H1 (cell line): ENCODE measurements around the gene CADPS. TPM values are rescaled to one million over a fixed set of nuclear protein-coding genes. Genes with fewer than 3 reads are reported as not detected.

Source experiments
- CTCF ChIA-PET: fragments of 300-600 bp; sonication (Branson Sonifier 250); formaldehyde crosslinking; loops from one replicate; lab custom pipeline; 2021; ENCODE audit not compliant: partially characterized antibody; lab: Charles Lee
- POLR2A ChIA-PET: fragments of 300-600 bp; sonication (Branson Sonifier 250); formaldehyde crosslinking; loops from one replicate; lab custom pipeline; 2021; ENCODE audit warnings: inconsistent platforms; ENCODE audit not compliant: partially characterized antibody; lab: Charles Lee
- DNase-seq, 2 experiments: peaks; one replicate each; pipeline versions ENCODE4 v3.0.0 to v3.0.0-alpha.2; 2010 to 2022; ENCODE audit warnings: low spot score in 2 of 2, low read depth in 1 of 2, mixed read lengths in 1 of 2
- FAIRE-seq: peaks from 2 replicates; lab custom pipeline; 2011; peaks lifted over from hg19 to GRCh38; lab: Jason Lieb, UNC
- H2AFZ ChIP-seq: 2 replicates; pipeline ENCODE4 v1.8.1; 2012; ENCODE audit warnings: low read length, inconsistent platforms
- H2AK5ac ChIP-seq: 2 replicates; pipeline ENCODE4 v1.6.1; 2013; ENCODE audit warnings: low read depth, low read length
- H2BK120ac ChIP-seq: replicated peaks from 2 replicates; pipeline ENCODE3; 2013; ENCODE audit warnings: low read depth, low read length, inconsistent platforms
- H2BK12ac ChIP-seq: 2 replicates; pipeline ENCODE4 v1.6.1; 2013; ENCODE audit warnings: low read depth, low read length
- H2BK15ac ChIP-seq: 2 replicates; pipeline ENCODE4 v1.6.1; 2013; ENCODE audit warnings: low read length
- H2BK20ac ChIP-seq: 2 replicates; pipeline ENCODE4 v1.6.1; 2013; ENCODE audit warnings: low read length
- H2BK5ac ChIP-seq: 2 replicates; pipeline ENCODE4 v1.6.1; 2013; ENCODE audit warnings: low read depth, low read length
- H3K14ac ChIP-seq: 2 replicates; pipeline ENCODE4 v1.6.1; 2013; ENCODE audit warnings: inconsistent platforms; ENCODE audit not compliant: insufficient read length
- H3K18ac ChIP-seq: 2 replicates; pipeline ENCODE4 v1.6.1; 2013; ENCODE audit warnings: low read length; ENCODE audit errors: extremely low read depth
- H3K23ac ChIP-seq: 2 replicates; pipeline ENCODE4 v1.6.1; 2013; ENCODE audit warnings: inconsistent platforms; ENCODE audit not compliant: insufficient read length
- H3K23me2 ChIP-seq: 2 replicates; pipeline ENCODE4 v1.6.1; 2013; ENCODE audit warnings: low read depth, low read length
- H3K27ac ChIP-seq: 2 replicates; pipeline ENCODE4 v1.6.1; 2011; ENCODE audit warnings: low read depth, low read length, inconsistent platforms
- H3K27me3 ChIP-seq, 4 experiments: replicated peaks in 1 of 4; 1 replicate in 1 of 4; 2 replicates in 3 of 4; pipeline versions ENCODE4 v1.6.1 to v1.8.1; 2011 to 2013; ENCODE audit warnings: low read length in 3 of 4, mild to moderate bottlenecking in 3 of 4, inconsistent platforms in 2 of 4, mixed read lengths in 2 of 4, moderate library complexity in 1 of 4; ENCODE audit not compliant: control insufficient read depth in 3 of 4, insufficient read depth in 3 of 4; ENCODE audit errors: extremely low read depth in 1 of 4
- H3K36me3 ChIP-seq, 4 experiments: 2 replicates each; pipeline versions ENCODE4 v1.6.1 to v1.8.1; 2011 to 2013; ENCODE audit warnings: mild to moderate bottlenecking in 4 of 4, low read length in 3 of 4, moderate library complexity in 2 of 4, control low read depth in 1 of 4, inconsistent platforms in 1 of 4; ENCODE audit not compliant: insufficient read depth in 4 of 4, control insufficient read depth in 2 of 4
- H3K4ac ChIP-seq: replicated peaks from 2 replicates; pipeline ENCODE3; 2013; ENCODE audit warnings: low read length, low read depth, mixed read lengths, inconsistent platforms; ENCODE audit not compliant: insufficient read length
- H3K4me1 ChIP-seq, 4 experiments: replicated peaks in 1 of 4; 1 replicate in 1 of 4; 2 replicates in 3 of 4; pipeline versions ENCODE4 v1.6.1 to v1.8.1; 2011 to 2013; ENCODE audit warnings: low read length in 3 of 4, inconsistent platforms in 2 of 4, mixed read lengths in 1 of 4; ENCODE audit not compliant: insufficient read depth in 4 of 4, control insufficient read depth in 3 of 4
- H3K4me2 ChIP-seq, 2 experiments: 2 replicates each; pipeline versions ENCODE4 v1.6.1 to v1.8.1; 2011 to 2013; ENCODE audit warnings: low read depth in 2 of 2, low read length in 2 of 2, control low read depth in 1 of 2, inconsistent platforms in 1 of 2, mild to moderate bottlenecking in 1 of 2; ENCODE audit not compliant: insufficient read depth in 1 of 2
- H3K4me3 ChIP-seq, 4 experiments: fragments of 200-600, 300-600 bp in 1 of 4; sonication (generic), shearing (Covaris generic), sonication (Bioruptor Twin) in 1 of 4; 2 replicates each; pipeline versions ENCODE4 v1.5.1 to v1.8.1; 2011 to 2016; ENCODE audit warnings: low read length in 4 of 4, low read depth in 3 of 4, control low read depth in 2 of 4, inconsistent platforms in 2 of 4, mild to moderate bottlenecking in 2 of 4, mixed read lengths in 1 of 4, moderate library complexity in 1 of 4; ENCODE audit not compliant: insufficient read depth in 2 of 4; ENCODE audit errors: extremely low read depth in 1 of 4
- H3K56ac ChIP-seq: replicated peaks from 2 replicates; pipeline ENCODE3; 2013; ENCODE audit warnings: low read depth, mild to moderate bottlenecking, mixed read lengths, low read length, inconsistent platforms; ENCODE audit not compliant: insufficient read length
- H3K79me1 ChIP-seq: 2 replicates; pipeline ENCODE4 v1.6.1; 2013; ENCODE audit warnings: low read depth, low read length, control low read depth
- H3K79me2 ChIP-seq, 2 experiments: 2 replicates each; pipeline versions ENCODE4 v1.6.1 to v1.8.1; 2012 to 2013; ENCODE audit warnings: low read length in 2 of 2, mild to moderate bottlenecking in 2 of 2, inconsistent platforms in 1 of 2; ENCODE audit not compliant: insufficient read depth in 2 of 2, control insufficient read depth in 1 of 2
- H3K9ac ChIP-seq, 4 experiments: replicated peaks in 1 of 4; 1 replicate in 1 of 4; 2 replicates in 3 of 4; pipeline versions ENCODE4 v1.6.1 to v1.8.1; 2011 to 2013; ENCODE audit warnings: low read depth in 3 of 4, low read length in 3 of 4, control low read depth in 2 of 4, mild to moderate bottlenecking in 2 of 4, moderate library complexity in 2 of 4, inconsistent platforms in 1 of 4; ENCODE audit errors: extremely low read depth in 1 of 4
- H3K9me3 ChIP-seq, 2 experiments: 2 replicates each; pipeline versions ENCODE4 v1.6.1 to v1.8.1; 2012 to 2013; ENCODE audit warnings: mild to moderate bottlenecking in 2 of 2, moderate library complexity in 2 of 2, control low read depth in 1 of 2, inconsistent platforms in 1 of 2, low read depth in 1 of 2, low read length in 1 of 2, mixed read lengths in 1 of 2; ENCODE audit not compliant: insufficient read depth in 2 of 2
- H4K20me1 ChIP-seq, 2 experiments: replicated peaks in 1 of 2; 2 replicates each; pipeline versions ENCODE3 to v1.8.1; 2011 to 2013; ENCODE audit warnings: inconsistent platforms in 2 of 2, low read length in 2 of 2, mild to moderate bottlenecking in 1 of 2; ENCODE audit not compliant: insufficient read depth in 2 of 2, control insufficient read depth in 1 of 2
- H4K5ac ChIP-seq: 2 replicates; pipeline ENCODE4 v1.6.1; 2013; ENCODE audit warnings: low read length, low read depth, mixed read lengths, inconsistent platforms; ENCODE audit not compliant: insufficient read length
- H4K8ac ChIP-seq: 2 replicates; pipeline ENCODE4 v1.8.0; 2013; ENCODE audit warnings: mild to moderate bottlenecking, moderate library complexity, low read length, inconsistent platforms; ENCODE audit not compliant: insufficient read depth; ENCODE audit errors: extremely low read depth
- H4K91ac ChIP-seq: replicated peaks from 2 replicates; pipeline ENCODE3; 2013; ENCODE audit warnings: low read length, mixed read lengths, inconsistent platforms; ENCODE audit not compliant: insufficient read length
- BRCA1 ChIP-seq: IDR thresholded peaks from 2 replicates; pipeline ENCODE4 v1.6.1; 2012; ENCODE audit warnings: low read depth, low read length, improper control_type of control experiment
- CBX5 ChIP-seq: fragments of 300-800, 300-1000 bp; sonication (generic); IDR thresholded peaks from 2 replicates; pipeline ENCODE4 v1.7.1; 2016; ENCODE audit warnings: antibody characterized with exemption, low read length, low read depth
- EZH2 ChIP-seq: fragments of 200-600 bp; sonication (generic); IDR thresholded peaks from 2 replicates; pipeline ENCODE4 v1.7.1; 2012; ENCODE audit warnings: low read depth, mild to moderate bottlenecking, moderate library complexity, low read length, inconsistent platforms; ENCODE audit not compliant: severe bottlenecking
- POU5F1 ChIP-seq: IDR thresholded peaks from 2 replicates; pipeline ENCODE4 v1.6.1; 2011; ENCODE audit warnings: low read depth, mild to moderate bottlenecking, low read length, moderate library complexity
- RFX5 ChIP-seq: IDR thresholded peaks from 2 replicates; pipeline ENCODE4 v1.6.1; 2011; ENCODE audit warnings: low read depth, low read length, improper control_type of control experiment, borderline replicate concordance
- TAF7 ChIP-seq: optimal IDR thresholded peaks from 2 replicates; pipeline ENCODE3; 2011; ENCODE audit warnings: low read depth, mild to moderate bottlenecking, inconsistent platforms, low read length, moderate library complexity, borderline replicate concordance
- WGBS, 2 experiments: shearing (Covaris generic) in 1 of 2; methylation state at CpG; one replicate each; pipeline versions ENCODE4 v1.1.6 to v1.1.7; 2013 to 2015; ENCODE audit warnings: low lambda C conversion rate in 2 of 2, mixed read lengths in 2 of 2, inconsistent platforms in 1 of 2, low coverage in 1 of 2, missing lambda C conversion rate in 1 of 2; ENCODE audit not compliant: insufficient replicate concordance in 2 of 2, insufficient coverage in 1 of 2, insufficient read length in 1 of 2; ENCODE audit errors: extremely low coverage in 1 of 2, missing lambda C conversion rate in 1 of 2; 5-methylcytosine and 5-hydroxymethylcytosine counted together
- polyA plus RNA-seq, 7 experiments: library from polyadenylated mRNA; depleted of rRNA in 3 of 7; stranded (reverse) in 5 of 7; unstranded in 2 of 7; fragments of >200 nt in 5 of 7; fragments of 200-250 nt in 2 of 7; gene quantifications; 1 replicate in 5 of 7; 2 replicates in 1 of 7; 4 replicates in 1 of 7; pipeline versions ENCODE4 v1.2.1 to v1.2.3, GENCODE V29; 2011 to 2013; ENCODE audit warnings: missing spikeins in 2 of 7, mixed read lengths in 2 of 7
- total RNA-seq: library from RNA; stranded (reverse); fragmentation: NEBNext Ultra II Directional; extraction: Animal tissue kit (Norgen Biotek cat#: 25700); gene quantifications from 2 replicates; pipeline ENCODE4 v1.2.1, GENCODE V29; 2021
- TF ChIP-seq, protein P1 (sequence below): IDR thresholded peaks from 2 replicates; pipeline ENCODE4 v1.6.1; 2012; ENCODE audit warnings: inconsistent platforms

The CADPS gene
- total and polyA plus RNA-seq, 2 of the 8 experiments (the other 6 are each of a cell fraction or from before 2014, with no cell fraction given): 7.1 to 10.2 TPM

- no peak overlapping the region for H2AFZ ChIP-seq
- H3K27ac ChIP-seq: no peak overlapping the region
- H4K91ac ChIP-seq: no peak overlapping the region
- no peaks in the 10 kb centered on the region for H3K36me3 ChIP-seq
- H3K79me2 ChIP-seq: no peaks in the 10 kb centered on the region
- CTCF ChIA-PET: interaction anchor here (0.5 to 7.1 kb wide), 12 partner anchors 8 to 270 kb away, joined by 3 to 39 read pairs (median 4); no protein-coding TSS in a partner anchor
- no peak overlapping the region for H3K23ac ChIP-seq
- no peaks in the 10 kb centered on the region for H3K4me1 ChIP-seq
- H4K20me1 ChIP-seq: no peaks in the 10 kb centered on the region
- no peaks in the 10 kb centered on the region for H3K79me1 ChIP-seq
- H2BK20ac ChIP-seq: no peak overlapping the region
- FAIRE-seq (no peak), DNase-seq (no peak)
- H3K4me2 ChIP-seq: no peak overlapping the region
- H2BK5ac ChIP-seq: no peak overlapping the region
- no peak overlapping the region for H3K14ac ChIP-seq
- H3K4ac ChIP-seq: no peak overlapping the region
- POLR2A ChIA-PET: no interaction called here
- H2BK15ac ChIP-seq: no peak overlapping the region
- H2BK12ac ChIP-seq: no peak overlapping the region
- no peak overlapping the region for H3K18ac ChIP-seq
- H3K23me2 ChIP-seq: no peaks in the 10 kb centered on the region
- no peak overlapping the region for H4K5ac ChIP-seq
- no peak overlapping the region for H3K9ac ChIP-seq
- WGBS, 2 experiments: 80% methylated on average over 8 of the region's 8 CpGs; no CpG with 5 or more reads in 1 of the 2 experiments
- H2BK120ac ChIP-seq: no peak overlapping the region
- H3K9me3 ChIP-seq: no peaks in the 10 kb centered on the region
- H2AK5ac ChIP-seq: no peak overlapping the region
- H3K4me3 ChIP-seq: no peak overlapping the region
- H3K56ac ChIP-seq: no peak overlapping the region
- no peak overlapping the region for H4K8ac ChIP-seq
- H3K27me3 ChIP-seq: no peaks in the 10 kb centered on the region
- TF ChIP-seq RFX5 (no peak), TAF7 (no peak), BRCA1 (no peak), CBX5 (no peak), EZH2 (no peak), POU5F1 (no peak)
- TF ChIP-seq, protein P1, sequence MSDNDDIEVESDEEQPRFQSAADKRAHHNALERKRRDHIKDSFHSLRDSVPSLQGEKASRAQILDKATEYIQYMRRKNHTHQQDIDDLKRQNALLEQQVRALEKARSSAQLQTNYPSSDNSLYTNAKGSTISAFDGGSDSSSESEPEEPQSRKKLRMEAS: no peak
Observed at GRCh38 chr3:62502315-62503300, 372.6 kb downstream of the CADPS start.
